Adrenal gland (tissue), 12 donors: ENCODE results near the gene ANO2. TPM values are rescaled to one million over a fixed set of nuclear protein-coding genes. Genes with fewer than 3 reads are reported as not detected.

ENCODE experiments used
- DNase-seq, 7 donors: peaks; one replicate each; pipeline ENCODE4 v3.0.0-alpha.2; 2019 to 2020
- H3K27ac ChIP-seq, 5 donors: fragments of 200-600 bp; sonication (generic) in 4 of 5; 1 replicate in 3 of 5; 2 replicates in 2 of 5; pipeline versions ENCODE4 v1.5.1 to v1.8.0; 2016 to 2020; ENCODE audit warnings: mild to moderate bottlenecking in 1 of 5
- H3K27me3 ChIP-seq: fragments of 200-600 bp; 2 replicates; pipeline ENCODE4 v1.8.0; 2021
- H3K36me3 ChIP-seq, 2 donors: fragments of 200-600 bp; replicated peaks in 1 of 2; 1 replicate in 1 of 2; 2 replicates in 1 of 2; pipeline versions ENCODE4 v1.5.1 to v1.8.0; 2018 to 2022
- H3K4me1 ChIP-seq, 2 donors: fragments of 200-600 bp; replicated peaks in 1 of 2; 1 replicate in 1 of 2; 2 replicates in 1 of 2; pipeline versions ENCODE4 v1.5.1 to v1.8.0; 2018 to 2021
- H3K4me3 ChIP-seq, 4 donors: fragments of 200-600 bp; sonication (generic) in 3 of 4; one replicate each; pipeline ENCODE4 v1.5.1; 2016 to 2018
- H3K9me3 ChIP-seq, 3 donors: fragments of 200-600 bp; sonication (generic) in 1 of 3; replicated peaks in 1 of 3; 1 replicate in 2 of 3; 2 replicates in 1 of 3; pipeline versions ENCODE4 v1.5.1 to v1.8.0; 2016 to 2021
- CTCF ChIP-seq, 6 experiments: fragments of 450-650 bp in 4 of 6; fragments of 200-600 bp in 2 of 6; sonication (generic) in 1 of 6; IDR thresholded peaks; 1 replicate in 5 of 6; 2 replicates in 1 of 6; pipeline versions ENCODE4 v1.5.1 to v1.8.0; 2016 to 2021; ENCODE audit warnings: antibody characterized with exemption in 6 of 6, mild to moderate bottlenecking in 2 of 6, moderate library complexity in 1 of 6
- POLR2A ChIP-seq, 2 donors: fragments of 450-650 bp; IDR thresholded peaks; one replicate each; pipeline ENCODE4 v1.6.1; 2017; ENCODE audit warnings: antibody characterized with exemption in 2 of 2, mild to moderate bottlenecking in 2 of 2, moderate library complexity in 1 of 2
- WGBS, 4 donors: extraction: QIAGEN DNeasy Blood & Tissue Kit in 2 of 4; methylation state at CpG; one replicate each; pipeline versions ENCODE4 v1.1.5 to v1.1.7; 2013 to 2017; 5-methylcytosine and 5-hydroxymethylcytosine counted together
- intact Hi-C, 2 donors: fragments of 100-400 bp; cut with DNase I; formaldehyde crosslinking; loops; one replicate each; pipeline versions ENCODE4 v1.14.1 to v1.15.0; 2022 to 2023
- polyA plus RNA-seq, 3 donors: library from polyadenylated mRNA; stranded (reverse); fragments of 200-250 nt in 2 of 3; fragments of 350-450 nt in 1 of 3; fragmentation: Illumina TruSeq in 1 of 3; extraction: RNeasy Lipid Tissue Mini Kit (QIAGEN cat#74804) in 1 of 3; gene quantifications; one replicate each; pipeline ENCODE4 v1.2.3, GENCODE V29; 2013 to 2014
- total RNA-seq, 9 donors: library from RNA; depleted of rRNA in 4 of 9; stranded (reverse); fragments of >200 nt in 4 of 9; fragments of 120-200 nt in 1 of 9; fragmentation: NEBNext Ultra II Directional in 1 of 9; extraction: Animal tissue kit (Norgen Biotek cat#: 25700) in 1 of 9; gene quantifications; one replicate each; pipeline versions ENCODE4 v1.1.0 to v1.2.4, GENCODE V29; 2013 to 2023
- donor health status: healthy with polysubstance abuse.
- donor health status: Bipolar disorder and iron deficiency.
- donor health status: DM: yes; HTN: yes; CAD: no.
- donor health status: DM: no; HTN: no; CAD: no.
- donor health status: DM: no; HTN: no; CAD: no.
- donor health status: DM: yes; HTN: yes; CAD: no.

Gene ANO2
- total and polyA plus RNA-seq, 12 donors, result 0.17 to 1.8 (median 0.88) TPM; not detected in 1

- 64 to 74% (median 69%) methylated on average over 5 of the region's 5 CpGs for WGBS, 4 donors
- H3K27me3 ChIP-seq, result peaks cover 15% of the 10 kb centered on the region
- H3K27ac ChIP-seq, result no peak overlapping the region
- H3K4me1 ChIP-seq, result no peaks in the 10 kb centered on the region
- no peak for DNase-seq
- no peak overlapping the region for H3K4me3 ChIP-seq
- H3K36me3 ChIP-seq, result no peaks in the 10 kb centered on the region
- intact Hi-C loops, result no loop called here
- no peaks in the 10 kb centered on the region for H3K9me3 ChIP-seq
- TF ChIP-seq POLR2A (IDR thresholded peaks at IDR 0.05) (no peak), CTCF (IDR thresholded peaks at IDR 0.05) (no peak)
Observed at GRCh38 chr12:5953835-5954586, 9.0 kb upstream of the ANO2 start.

- DNase-seq, result no peak
- WGBS, 4 donors, result 70 to 82% (median 78%) methylated on average over 3 of the region's 3 CpGs
- H3K4me3 ChIP-seq, result no peak overlapping the region
- H3K4me1 ChIP-seq, result no peaks in the 10 kb centered on the region
- H3K9me3 ChIP-seq, result no peaks in the 10 kb centered on the region
- intact Hi-C loops, result no loop called here
- peaks cover 19% of the 10 kb centered on the region for H3K27me3 ChIP-seq
- H3K27ac ChIP-seq, result no peak overlapping the region
- TF ChIP-seq POLR2A (IDR thresholded peaks at IDR 0.05) (no peak), CTCF (IDR thresholded peaks at IDR 0.05) (no peak)
- H3K36me3 ChIP-seq, result no peaks in the 10 kb centered on the region
Observed at GRCh38 chr12:5952031-5952430, 7.0 kb upstream of the ANO2 start.

- WGBS, 4 donors, result 45 to 69% (median 58%) methylated on average over 3 of the region's 3 CpGs
- intact Hi-C loops, result no loop called here
- DNase-seq, result no peak
- Histone ChIP-seq H3K4me3 (no peak overlapping the region), H3K27me3 (peaks cover 30% of the 10 kb centered on the region), H3K27ac (no peak overlapping the region), H3K4me1 (peaks cover 0 to 8% of the 10 kb centered on the region in 2 donors), H3K9me3 (no peaks in the 10 kb centered on the region), H3K36me3 (no peaks in the 10 kb centered on the region)
- TF ChIP-seq POLR2A (IDR thresholded peaks at IDR 0.05) (no peak), CTCF (IDR thresholded peaks at IDR 0.05) (no peak)
Observed at GRCh38 chr12:5948696-5949095, 3.6 kb upstream of the ANO2 start.

GRCh38 chr12:5947006-5947405 is 1.9 kb upstream of the ANO2 start:
- intact Hi-C loops, result no loop called here
- 64 to 80% (median 65%) methylated on average over 1 of the region's 1 CpG for WGBS, 4 donors
- Histone ChIP-seq H3K36me3 (no peaks in the 10 kb centered on the region), H3K9me3 (no peaks in the 10 kb centered on the region), H3K4me3 (no peak overlapping the region), H3K27me3 (peaks cover 29% of the 10 kb centered on the region), H3K4me1 (peaks cover 0 to 8% of the 10 kb centered on the region in 2 donors), H3K27ac (no peak overlapping the region)
- no peak for DNase-seq
- no peak for TF ChIP-seq POLR2A (IDR thresholded peaks at IDR 0.05)
- TF ChIP-seq CTCF (IDR thresholded peaks at IDR 0.05), result no peak
